ENCODE results near the gene SPTBN4. TPM values are rescaled to one million over a fixed set of nuclear protein-coding genes. Genes with fewer than 3 reads are reported as not detected.

SPTBN4 gene
- total RNA-seq, 1 donor from 2014 or later = 0.17 TPM

DNA sequence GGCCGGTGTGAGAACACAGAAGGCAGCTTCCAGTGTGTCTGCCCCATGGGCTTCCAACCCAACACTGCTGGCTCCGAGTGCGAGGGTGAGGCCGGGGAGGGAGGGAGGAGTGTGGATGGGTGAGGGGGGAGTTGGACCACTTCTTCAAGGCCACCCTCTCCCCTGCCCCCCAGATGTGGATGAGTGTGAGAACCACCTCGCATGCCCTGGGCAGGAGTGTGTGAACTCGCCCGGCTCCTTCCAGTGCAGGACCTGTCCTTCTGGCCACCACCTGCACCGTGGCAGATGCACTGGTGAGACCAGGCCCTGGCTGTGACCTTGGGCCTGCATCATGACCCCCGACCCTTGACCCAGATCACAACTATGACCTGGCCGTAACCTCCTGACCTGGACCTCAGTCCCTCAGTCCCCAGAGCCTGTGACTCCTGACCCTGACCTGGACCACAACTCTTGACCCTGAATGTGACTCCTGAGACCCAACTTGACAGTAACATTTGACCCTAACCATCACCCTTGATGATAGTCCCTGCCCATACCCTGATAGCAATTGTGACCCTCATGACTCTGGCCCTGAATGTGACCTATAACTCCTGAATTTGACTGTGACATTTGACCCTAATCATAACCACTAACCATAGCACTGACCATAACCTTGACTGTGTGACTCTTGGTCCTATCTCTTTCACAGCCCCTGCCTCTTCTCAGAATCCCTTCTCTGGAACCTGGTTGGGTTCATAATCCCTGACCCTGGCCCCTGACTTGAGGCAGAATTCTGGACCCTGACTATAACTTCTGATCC is 145.3 kb downstream of the SPTBN4 start:
- H3K4me3 ChIP-seq (ENCODE audit: low read depth, low read length) = no peak overlapping the region
- no peak for DNase-seq (ENCODE audit: low read depth)
- TF ChIP-seq, protein P1, sequence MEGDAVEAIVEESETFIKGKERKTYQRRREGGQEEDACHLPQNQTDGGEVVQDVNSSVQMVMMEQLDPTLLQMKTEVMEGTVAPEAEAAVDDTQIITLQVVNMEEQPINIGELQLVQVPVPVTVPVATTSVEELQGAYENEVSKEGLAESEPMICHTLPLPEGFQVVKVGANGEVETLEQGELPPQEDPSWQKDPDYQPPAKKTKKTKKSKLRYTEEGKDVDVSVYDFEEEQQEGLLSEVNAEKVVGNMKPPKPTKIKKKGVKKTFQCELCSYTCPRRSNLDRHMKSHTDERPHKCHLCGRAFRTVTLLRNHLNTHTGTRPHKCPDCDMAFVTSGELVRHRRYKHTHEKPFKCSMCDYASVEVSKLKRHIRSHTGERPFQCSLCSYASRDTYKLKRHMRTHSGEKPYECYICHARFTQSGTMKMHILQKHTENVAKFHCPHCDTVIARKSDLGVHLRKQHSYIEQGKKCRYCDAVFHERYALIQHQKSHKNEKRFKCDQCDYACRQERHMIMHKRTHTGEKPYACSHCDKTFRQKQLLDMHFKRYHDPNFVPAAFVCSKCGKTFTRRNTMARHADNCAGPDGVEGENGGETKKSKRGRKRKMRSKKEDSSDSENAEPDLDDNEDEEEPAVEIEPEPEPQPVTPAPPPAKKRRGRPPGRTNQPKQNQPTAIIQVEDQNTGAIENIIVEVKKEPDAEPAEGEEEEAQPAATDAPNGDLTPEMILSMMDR (conservative IDR thresholded peaks at IDR 0.05; ENCODE audit: low read depth, low read length) = no peak

DNA sequence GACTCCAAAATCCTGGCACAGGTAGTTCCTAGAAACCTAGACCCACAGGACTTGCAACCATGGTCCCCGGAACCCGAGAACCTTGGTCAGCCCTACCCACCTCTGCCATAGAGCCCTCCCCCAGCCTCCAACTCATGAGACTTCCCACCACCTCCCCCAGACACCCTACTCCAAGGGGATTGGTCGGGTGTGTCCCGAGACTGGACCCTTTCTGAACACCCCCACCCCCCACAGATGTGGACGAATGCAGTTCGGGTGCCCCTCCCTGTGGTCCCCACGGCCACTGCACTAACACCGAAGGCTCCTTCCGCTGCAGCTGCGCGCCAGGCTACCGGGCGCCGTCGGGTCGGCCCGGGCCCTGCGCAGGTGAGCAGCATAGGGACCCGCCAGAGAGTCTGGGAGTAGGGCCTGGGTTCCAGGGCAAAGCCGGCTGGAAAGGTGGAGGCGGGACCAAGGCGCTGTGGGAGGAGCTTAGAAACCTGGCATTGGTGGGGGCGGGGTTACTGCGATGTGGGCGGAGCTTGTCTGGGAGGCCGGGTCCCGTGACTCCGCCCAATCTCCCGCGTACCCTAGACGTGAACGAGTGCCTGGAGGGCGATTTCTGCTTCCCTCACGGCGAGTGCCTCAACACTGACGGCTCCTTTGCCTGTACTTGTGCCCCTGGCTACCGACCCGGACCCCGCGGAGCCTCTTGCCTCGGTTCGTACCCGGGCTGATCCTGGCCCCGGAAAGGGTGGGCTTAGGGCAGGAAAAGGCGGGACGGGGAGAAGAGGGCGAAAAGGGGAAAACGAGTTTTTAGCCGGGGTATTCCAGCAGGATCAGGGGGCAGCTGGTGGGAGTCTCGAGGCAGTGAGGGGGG is 146.3 kb downstream of the SPTBN4 start:
- TF ChIP-seq, protein P1 (conservative IDR thresholded peaks at IDR 0.05; ENCODE audit: low read depth, low read length) = no peak
- H3K4me3 ChIP-seq (ENCODE audit: low read depth, low read length) = peak overlapping the region; percentile 25
- DNase-seq (ENCODE audit: low read depth) = no peak

DNA sequence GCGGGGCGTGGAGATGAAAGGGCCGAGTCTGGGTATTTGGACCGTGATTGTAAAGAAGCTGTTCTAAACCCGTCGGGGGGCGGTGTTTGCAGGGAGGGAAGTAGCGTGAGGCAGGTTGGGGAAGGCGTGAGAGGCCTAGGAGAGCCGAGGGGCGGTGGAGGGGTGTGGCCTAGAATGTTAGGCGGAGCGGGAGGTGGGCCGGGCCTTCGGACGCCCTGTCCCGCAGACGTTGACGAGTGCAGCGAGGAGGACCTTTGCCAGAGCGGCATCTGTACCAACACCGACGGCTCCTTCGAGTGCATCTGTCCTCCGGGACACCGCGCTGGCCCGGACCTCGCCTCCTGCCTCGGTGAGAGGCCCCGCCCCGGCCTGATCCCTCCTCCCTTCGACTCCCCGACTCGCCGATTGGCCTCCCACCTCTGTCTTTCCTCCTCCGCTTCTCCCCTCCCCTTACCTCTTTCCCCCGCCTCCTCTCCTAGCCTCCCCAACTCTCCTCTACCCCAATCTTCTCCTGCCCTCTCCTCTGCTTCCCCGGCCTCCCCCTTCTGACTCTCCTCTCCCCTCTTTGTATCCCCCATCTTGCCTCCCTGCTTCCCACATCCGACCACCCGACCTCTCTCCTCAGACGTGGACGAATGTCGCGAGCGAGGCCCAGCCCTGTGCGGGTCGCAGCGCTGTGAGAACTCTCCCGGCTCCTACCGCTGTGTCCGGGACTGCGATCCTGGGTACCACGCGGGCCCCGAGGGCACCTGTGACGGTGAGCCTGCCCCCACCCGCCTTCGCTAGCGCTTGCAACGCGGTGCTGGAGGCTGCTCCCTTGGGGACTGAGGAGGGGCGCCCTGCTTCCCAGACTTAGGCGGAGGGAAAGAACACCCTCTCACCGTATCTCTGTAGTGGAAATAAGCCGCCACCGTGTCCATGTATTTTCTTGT is 147.2 kb downstream of the SPTBN4 start:
- H3K4me3 ChIP-seq (ENCODE audit: low read depth, low read length) = peak overlapping the region; percentile 34
- TF ChIP-seq, protein P1 (conservative IDR thresholded peaks at IDR 0.05; ENCODE audit: low read depth, low read length) = no peak
- no peak for DNase-seq (ENCODE audit: low read depth)

DNA sequence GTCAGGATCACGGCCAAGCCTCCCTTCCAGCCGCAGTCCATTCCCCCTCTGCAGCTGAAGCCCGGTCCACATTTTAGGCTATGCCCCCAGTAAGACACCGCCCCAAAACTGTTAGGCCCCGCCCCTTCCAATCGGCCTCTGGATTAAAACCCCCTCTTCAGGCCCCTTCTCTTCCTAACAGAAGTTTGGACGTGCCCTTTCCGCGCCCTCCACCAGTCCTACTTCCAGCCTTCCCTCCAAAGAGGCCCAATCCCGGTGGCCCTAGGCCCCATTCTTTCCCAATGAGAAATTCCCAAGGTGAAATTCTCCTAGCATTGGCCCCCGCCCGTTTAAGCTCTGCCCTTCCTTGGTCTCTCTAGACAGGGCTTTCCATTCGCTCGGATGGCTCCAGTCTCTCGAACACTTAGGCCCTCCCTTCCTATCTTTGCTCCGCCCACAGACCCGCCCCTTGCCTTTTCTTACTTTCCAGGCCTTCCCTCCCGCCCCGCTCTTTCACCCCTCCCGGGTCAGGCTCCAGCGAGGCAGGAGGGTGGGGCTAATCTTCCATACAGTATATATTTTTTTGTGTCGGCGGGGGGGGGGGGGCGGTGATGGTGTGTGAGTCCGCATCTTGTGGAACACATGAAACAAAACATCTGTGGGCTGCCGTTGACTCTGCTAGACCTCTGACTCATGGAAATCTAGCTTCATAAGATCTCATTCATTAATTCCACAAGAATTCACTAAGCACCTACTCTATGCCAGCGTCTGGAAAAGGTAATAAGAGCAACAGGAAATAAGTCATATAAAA is 148.0 kb downstream of the SPTBN4 start:
- peak overlapping the region; percentile 34 for H3K4me3 ChIP-seq (ENCODE audit: low read depth, low read length)
- TF ChIP-seq, protein P1 (conservative IDR thresholded peaks at IDR 0.05; ENCODE audit: low read depth, low read length) = no peak
- DNase-seq (ENCODE audit: low read depth) = no peak

DNA sequence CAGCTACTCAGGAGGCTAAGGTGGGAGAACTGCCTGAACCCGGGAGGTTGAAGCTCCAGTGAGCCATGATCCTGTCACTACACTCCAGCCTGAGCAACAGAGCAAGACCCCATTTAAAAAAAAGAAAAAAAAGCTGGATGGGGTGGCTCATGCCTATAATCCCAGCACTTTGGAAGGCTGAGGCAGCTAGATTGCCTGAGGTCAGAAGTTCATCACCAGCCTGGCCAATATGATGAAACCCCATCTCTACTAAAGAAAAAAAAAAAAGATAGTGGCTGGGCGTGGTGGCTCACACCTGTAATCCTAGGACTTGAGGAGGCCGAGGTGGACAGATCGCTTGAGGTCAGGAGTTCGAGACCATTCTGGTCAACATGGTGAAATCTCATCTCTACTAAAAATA is 149.4 kb downstream of the SPTBN4 start:
- no peak overlapping the region for H3K4me3 ChIP-seq (ENCODE audit: low read depth, low read length)
- DNase-seq (ENCODE audit: low read depth) = no peak
- TF ChIP-seq, protein P1 (conservative IDR thresholded peaks at IDR 0.05; ENCODE audit: low read depth, low read length) = no peak

DNA sequence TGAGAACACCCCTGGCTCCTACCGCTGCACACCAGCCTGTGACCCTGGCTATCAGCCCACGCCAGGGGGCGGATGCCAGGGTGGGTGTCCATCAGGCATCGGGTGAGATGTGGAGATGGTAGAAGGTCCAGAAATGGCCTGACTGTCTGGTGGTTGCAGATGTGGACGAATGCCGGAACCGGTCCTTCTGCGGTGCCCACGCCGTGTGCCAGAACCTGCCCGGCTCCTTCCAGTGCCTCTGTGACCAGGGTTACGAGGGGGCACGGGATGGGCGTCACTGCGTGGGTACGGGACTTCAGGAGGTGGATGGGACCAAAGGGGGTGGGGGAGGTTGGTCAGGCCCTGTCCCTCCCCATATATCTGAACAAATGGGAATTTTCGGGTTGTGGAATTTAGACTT is 150.1 kb downstream of the SPTBN4 start:
- TF ChIP-seq, protein P1 (conservative IDR thresholded peaks at IDR 0.05; ENCODE audit: low read depth, low read length) = no peak
- no peak overlapping the region for H3K4me3 ChIP-seq (ENCODE audit: low read depth, low read length)
- DNase-seq (ENCODE audit: low read depth) = no peak

Measured in epithelial cell of proximal tubule (primary cell).